GM18498 (cell line): ENCODE measurements around the gene DCST2.

ENCODE experiments used
- ATAC-seq: cut with Tn5 transposase; IDR thresholded peaks from one replicate; pipeline ENCODE4 v1.9.1; 2021; ENCODE audit warnings: mild to moderate bottlenecking, moderate library complexity; ENCODE audit not compliant: unreplicated experiment

The DCST2 gene

DNA sequence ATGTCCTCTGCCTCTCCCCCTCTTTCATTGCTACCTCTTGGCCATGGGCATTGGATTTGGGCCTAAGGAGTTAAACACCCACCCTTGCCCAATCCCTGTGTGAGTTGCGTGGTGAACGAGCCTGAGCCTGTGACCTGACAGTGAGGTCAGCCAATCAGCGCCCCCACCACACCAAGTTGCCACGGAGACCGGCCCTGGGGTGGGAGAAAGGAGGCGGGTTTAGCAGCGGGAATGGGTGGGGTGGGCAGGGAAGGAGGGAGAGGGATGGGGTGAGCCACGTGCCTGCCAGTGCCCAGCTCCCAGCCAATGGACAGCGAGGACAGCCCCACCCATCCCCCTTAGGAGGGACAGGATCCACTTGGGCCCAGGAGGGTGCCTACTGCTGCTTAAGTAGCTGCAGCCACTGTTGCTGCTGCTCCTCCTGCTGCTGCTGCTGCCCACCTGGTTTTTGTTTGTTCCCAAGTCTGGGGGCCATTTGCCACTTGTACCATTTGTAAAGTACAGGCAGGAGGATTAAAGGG is 21.5 kb downstream of the DCST2 start:
- no peak for ATAC-seq

DNA sequence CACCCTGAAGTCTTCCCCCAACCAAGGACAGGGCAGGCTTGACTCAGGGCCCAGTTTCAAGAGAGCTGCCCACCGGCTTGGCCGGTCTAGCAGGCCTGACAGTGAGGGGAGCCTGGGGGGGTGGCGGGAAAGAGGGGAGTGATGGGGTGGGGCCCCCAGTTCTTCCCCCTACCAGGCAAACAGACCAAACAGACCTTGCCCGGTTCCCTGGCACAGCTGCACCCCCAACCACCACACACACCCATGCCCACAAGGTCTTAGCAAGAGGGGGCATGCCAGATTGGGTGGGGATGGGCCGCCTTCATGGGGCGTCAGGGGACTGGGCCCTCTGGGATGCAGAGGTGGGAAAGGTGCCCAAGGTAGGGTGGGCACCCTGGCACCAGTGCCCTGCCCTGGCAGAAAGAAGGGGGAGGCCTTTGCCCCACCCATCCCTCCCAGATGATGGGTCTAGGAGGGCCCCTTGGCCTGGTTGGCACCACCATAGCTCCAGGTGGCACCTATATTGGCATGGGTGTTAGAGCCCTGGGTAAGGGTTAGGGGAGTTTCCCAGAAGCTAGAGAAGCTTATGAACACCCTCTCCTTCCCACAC is 22.1 kb downstream of the DCST2 start:
- ATAC-seq, result no peak

DNA sequence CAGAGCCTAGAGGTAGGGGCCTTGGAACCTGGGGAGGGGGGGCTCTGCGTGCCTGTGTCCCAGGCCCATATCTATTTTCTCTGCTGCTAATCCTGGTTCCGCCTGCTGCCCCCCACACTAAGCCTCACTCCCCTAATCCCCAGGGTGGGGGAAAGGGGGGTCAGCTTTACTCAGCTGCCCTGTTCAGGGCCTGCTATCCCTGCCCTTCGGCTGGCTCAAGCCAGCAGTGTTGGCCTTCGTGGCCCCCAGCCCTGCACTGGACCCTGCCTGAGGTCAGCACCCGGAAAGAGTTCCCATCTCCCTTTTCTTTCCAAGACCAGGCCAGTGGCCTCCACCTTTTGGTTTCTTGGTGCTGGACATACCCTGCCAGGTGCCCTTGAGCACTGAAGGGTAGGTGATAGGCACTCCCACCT is 22.6 kb downstream of the DCST2 start:
- no peak for ATAC-seq

DNA sequence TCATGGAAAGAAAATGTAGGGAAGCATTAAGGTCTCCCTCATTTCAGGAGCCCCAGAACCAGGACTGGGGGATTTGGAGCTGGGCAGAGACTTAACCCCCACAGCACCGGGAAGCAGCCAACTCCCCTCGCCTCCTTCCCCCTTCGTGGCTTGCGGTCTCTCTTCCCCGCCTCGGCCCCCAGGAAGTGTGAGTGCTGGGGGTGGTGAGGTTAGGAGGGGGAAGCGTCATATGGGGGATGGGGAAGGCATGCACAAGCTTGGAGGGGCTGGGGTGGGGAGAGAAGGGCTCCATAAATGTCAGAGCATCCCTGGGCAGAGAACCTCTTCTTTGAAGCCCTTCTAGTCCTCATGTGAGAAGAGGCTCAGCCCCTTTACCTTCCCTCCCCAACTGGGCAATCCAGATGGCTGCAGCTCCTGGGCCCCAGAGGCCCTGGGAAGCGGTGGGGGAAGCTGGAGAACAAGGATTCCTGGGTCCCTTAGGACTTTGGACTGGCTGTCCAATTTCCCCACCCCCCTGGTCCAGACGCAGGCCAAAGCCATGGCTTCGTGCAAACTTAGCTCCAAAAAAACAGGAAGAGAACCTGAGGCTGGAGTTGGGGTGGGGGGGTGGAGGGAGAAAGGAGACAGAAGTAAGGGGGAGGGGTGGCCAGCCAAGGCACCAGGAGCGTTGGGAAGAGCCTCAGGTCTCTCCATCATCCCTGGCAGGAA is 23.2 kb downstream of the DCST2 start:
- ATAC-seq, result no peak

DNA sequence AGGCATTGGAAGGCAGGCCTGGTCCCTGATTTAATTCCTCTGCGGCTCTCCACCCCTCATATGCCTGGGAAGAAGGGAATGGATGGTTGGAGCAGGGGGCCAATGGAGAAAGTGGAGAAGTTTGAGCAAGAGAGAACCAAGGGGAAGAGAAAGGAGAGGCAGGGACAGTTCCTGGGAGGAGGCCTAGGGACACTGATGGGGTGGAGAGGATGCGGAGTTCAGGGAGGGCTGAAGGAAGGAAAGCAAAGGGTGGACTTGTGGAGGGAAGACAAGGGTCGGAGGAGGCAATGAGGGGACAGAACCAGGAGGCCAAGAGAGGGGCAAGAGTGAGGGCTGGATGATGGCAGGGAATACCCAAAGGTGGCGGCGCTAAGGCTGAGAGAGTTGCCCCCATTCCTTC is 23.8 kb downstream of the DCST2 start:
- no peak for ATAC-seq

DNA sequence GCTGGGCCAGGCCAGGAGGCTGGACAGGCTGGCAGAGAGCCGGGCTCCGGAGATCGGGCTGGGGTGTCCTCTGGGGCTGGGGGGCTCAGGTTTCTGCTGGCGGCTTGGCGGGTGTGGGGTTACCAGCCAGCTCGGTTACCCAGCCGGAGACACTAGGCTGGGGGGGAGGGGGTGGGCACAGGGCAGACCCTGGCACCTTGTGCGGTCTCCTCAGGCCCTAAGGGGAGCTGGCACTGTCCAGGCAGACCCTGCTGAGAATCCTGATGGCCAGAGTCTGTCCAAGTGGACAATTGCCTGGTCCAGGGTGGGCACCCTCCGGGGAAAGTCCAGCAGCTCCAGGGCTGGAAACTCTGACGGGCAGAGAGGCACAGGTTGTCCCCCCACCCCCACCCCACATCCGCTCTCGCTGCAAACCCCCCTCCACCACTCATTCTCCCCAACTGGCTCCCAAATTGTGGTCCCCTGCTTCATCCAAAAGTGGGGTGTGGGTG is 24.3 kb downstream of the DCST2 start:
- no peak for ATAC-seq

DNA sequence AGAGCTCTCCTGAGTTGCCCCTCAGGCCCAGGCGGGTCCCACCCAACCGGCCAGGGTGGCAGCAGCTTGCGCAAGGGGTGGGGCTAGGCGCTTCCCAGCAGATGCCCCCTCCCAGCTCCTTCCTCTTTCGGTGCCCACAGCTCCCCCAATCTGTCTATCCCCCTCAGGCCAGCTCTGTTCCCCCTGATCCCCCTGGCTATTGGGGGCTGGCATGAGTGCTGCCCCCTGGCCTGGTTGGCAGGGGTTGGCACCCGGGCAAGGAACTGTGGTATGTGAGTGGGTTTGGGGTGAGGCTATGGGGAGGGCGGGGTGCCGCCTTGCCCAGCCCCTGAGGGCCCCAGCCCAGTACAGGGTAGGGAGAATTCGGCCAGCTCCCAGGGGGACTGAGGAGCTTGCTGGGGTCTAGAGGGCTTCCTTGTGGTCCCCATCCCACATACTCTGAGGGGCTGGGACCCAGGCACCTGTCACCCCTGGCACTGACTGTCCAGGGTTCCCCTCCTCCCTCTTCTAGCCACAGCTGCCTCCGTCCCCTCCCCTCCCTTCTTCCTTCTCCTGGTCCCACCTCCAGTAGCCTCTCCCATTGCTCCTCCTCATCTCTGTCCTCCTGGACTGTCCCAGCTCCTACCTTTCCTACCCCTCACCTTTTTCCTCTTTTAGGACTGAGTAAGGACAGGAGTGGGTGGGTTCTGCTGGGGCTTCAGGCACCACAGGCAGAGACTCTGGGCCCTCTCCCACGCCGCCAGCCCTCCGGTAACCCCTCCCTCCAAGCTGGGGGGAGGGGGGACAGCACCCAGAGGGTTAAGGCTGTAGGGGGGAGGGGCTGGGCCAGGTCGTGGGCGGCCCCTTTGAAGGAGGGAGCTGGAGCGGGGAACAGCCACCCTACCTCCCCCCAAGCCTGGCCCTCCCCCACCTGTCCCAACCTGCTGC is 25.3 kb downstream of the DCST2 start:
- ATAC-seq, result no peak

DNA sequence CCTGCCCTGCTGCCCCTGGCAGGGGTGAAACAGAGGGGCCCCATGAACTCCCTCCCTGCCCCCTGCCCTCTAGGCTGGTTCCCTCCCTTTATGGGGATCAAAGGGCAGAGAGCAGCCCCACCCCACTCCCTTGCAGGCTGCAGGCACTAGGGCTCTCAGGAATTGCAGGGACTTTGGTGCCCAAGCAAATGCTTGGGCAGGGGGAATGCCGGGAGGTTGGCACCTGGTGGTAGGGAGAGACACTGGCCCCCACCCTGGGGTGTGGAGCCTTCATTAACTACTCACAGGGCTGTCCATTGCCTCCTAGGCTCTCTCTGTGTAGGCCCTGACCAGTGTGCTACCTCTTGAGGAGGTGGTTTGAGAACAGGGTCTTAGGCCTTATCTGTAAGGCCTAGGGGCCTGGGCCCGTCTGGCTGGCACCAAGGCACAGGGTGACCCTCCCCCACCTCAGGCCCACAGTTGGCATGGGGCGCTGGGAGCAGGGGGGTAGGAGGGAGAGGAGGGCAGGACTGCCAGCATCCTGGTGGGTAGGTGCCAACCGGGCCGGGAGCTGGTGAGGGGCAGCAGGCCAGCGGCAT is 26.2 kb downstream of the DCST2 start:
- ATAC-seq, result no peak

DNA sequence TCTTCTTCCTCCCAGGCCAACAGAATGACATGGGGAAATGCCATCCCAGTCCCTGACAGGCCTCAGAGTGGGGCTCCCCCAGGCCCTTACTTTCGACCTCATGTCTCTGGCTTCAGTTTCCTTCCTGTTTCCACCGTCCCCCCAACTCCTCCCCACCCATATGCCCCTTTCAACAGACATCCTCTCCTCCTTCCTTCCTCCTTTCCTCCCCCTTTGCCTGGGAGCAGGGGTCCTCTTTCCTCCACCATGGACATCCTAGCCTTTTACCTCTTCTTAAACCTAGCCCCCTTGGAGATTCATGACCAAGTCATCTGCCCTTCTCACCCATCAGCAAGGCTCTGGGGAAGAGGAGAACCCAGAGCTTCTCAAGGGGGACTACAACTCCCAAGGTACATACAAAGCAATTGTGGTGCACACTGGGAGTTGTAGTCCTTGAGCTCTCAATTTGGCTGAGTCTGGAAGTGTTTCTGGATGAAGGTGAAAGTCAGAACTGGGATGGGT is 26.9 kb downstream of the DCST2 start:
- ATAC-seq, result no peak

DNA sequence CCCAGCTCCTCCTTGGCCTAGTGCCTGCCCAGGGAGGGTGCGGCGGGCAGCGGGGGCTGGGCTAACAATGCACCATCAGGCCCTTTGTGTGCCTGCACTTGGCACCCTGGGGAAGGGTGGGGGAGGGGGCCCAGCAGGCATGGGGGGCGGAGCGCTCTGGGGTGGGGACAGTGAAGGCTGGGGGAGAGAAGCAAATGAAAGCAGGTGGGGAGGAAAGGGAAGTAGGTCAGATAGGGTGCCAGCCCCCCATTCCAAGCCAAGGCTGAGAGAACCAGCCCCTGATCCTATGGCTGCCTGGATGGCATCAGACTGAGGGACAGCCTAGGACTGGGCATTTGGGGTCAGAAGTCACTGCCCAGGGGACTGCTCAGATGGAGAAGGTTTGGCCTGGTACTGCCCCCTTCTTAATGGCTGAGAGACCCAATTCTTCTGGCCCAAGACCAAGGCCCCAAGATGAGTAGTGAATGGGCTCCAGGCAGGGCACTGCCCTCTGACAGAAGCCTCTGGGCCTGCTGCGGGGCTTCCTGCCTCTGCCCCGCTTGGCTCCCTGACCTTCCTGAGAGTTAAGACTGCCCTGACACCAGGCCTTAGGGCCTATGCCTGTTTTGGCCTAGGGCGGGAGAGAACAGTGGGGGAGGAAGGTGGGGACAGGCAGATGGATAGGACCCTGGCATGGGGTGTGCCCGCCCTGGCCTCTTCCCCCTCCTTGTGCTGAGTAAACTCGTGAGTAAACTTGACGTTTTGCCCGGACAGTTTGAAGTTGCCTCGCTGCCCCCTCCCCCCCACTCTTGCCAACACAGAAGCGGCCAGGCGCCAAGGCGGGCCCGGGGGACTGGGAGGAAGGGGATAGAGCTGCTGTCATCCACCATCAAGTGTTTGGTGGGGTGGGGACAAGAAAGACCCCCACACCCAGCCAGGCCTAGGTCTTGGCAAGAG is 28.2 kb downstream of the DCST2 start:
- no peak for ATAC-seq

DNA sequence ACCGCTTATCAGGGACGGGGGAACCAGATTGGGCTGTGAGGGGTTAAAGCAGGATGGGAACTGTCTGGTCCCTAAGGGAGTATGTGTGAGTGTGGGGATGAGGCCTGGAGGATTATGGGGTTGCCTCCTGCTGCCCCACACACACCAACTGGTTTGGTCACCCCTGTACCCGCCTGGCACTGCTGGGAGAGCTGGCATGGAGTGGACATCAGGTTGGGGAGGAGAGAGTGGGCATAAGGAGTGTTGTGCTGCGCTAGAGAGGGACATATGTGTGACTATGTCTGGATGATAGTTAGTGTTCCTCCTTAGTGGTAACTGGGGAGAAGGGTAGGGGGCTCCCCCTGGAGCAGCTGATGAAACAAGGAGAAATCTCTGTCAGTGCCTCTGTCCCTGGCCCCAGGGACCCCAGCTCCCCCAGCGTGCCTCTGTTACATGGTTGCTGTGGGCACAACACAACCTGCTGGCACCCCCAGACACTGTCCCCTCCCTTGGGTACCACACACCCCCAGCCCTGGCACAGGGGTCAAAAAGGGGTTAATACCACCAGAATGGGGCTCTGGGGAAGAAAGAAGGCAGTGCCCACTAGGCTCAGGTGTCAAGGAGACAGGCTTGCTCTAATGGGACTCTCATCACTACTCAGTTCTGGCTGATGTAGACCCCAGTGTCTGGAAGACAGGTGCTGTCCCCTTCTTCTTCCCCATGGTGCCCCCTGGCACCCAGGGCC is 29.1 kb downstream of the DCST2 start:
- no peak for ATAC-seq

DNA sequence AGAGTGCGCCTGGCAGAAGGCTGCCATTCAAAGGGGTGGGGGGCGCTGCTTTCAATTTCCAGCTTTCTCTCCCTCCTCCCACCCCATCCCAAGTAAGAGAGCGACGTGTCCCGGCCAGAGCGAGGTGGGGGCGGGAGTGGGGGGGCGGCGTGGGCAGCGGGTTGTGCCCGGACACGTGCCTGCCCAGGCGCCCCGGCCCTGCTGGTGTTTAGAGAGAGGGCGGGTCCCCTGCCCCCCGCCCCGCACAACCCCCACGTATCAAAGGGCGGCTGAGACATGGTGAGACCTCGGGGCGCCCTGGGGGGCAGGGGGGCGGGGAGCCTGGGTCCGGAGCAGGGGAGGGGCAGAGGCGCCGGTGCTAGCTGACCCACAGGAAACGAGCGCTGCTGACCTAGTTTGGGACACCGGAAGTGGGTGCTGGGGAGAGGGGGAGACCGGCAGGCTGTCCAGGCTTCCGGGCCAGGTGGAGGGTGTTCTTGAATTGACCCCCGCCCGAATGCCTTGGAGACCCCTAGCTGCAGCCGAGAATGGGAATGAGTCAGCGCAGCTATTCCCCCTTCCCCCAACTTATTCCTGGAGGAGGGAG is 29.7 kb downstream of the DCST2 start:
- no peak for ATAC-seq

DNA sequence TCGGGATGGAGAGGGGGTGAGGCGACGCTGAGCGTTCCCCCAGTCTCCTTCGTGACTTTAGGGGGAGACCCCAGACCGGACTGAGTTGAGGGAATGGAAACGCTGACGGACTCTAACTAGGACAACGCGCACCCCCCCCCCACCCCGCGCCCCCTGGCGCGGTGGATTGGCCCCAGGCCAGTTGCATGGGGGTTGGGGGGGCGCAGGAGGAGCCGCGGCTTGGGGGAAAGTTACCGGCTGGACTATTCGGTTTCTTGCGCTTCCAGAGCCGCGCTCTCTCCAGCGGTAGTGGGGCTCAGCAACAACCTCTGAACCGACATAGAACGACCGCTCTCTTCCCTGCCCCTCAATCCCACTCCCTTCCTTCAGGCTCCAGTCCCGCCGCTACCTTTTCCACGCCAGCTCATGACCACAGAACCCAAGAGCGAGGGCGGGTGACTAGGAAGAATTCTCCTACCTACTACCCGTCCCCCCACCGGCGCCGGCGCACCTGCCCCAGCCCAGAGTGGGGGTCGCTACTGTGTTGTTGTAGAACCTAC is 30.3 kb downstream of the DCST2 start:
- no peak for ATAC-seq

DNA sequence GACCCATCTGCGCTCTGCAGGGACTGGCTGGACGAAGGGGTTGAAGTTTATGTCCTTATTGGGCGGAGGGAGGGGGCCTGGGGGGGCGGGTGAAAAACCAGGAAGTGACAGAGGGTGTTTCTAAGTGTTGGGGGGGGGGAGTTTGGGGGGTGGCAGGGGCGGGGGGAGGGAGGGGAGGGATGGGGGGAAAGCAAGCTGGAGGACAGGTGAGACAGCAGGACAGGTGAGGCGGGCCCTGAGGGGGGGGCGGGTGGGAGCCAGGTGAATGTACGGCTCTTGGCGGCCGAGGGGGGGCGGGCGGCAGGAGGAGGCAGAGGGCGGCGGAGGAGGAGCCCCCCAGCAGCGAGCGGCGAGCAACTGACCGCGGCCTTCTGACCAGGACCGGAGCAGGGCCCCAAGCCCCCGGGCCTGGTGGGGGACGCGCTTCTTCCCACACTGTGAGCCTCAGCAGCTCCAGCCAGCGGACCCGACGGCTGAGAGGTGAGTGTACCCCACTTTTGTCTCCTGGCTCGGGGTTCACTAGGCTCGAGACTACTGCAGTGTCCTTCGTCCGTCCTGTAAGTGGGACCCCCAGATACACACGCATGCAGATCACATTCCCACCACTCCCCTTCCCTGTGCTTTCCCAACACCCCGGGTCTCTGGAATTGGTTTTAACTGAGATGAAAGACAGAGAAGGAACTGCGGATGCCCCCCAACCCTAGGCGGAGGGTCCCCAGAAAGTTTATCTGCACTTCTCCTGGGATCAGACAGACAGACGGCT is 30.9 kb downstream of the DCST2 start, which contains the start of gene ZBTB7B:
ZBTB7B (plus strand) TSS at position 339 of the 763 bp plus-strand sequence. CDS start 11,859 bp downstream, outside the sequence.
- ATAC-seq, result no peak

DNA sequence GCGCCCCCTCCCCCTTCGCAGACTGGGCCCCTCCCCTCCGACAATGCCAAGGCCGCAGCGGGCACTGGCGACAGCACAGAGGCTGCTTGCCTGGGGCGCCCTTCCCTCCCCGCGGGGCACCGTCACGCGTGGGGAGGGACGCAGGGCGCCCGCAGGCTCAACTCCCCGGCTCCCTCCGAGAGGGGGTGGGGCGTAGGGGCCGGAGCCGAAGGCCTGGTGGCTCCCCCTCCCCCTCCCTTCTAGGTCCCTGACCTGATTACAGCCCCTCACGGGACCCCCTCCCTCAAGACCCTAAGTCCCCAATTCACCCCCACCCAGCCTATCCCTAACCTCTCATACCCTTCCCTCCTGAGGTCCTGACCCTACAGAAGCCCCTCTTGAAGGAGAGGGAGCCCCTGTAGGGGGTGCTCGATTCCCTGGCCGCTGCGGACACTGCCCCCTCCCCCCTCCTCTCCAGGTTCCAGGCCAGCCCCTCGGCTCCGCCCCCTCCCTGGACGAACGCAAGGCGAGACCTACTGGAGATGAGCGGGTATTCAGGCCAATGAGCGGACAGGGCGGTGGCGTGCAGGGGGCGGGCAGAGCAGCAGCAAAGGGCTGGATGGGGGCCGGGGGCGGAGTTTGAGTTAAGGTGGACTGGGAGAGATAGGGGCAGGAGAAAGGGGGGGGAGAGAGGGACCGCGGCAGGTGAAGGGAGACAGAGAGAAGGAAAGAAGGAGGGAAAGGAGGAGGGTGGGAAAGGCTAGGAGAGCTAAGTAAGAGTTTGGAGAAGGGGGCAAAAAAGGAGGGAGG is 31.7 kb downstream of the DCST2 start:
- ATAC-seq, result peak; percentile 64

DNA sequence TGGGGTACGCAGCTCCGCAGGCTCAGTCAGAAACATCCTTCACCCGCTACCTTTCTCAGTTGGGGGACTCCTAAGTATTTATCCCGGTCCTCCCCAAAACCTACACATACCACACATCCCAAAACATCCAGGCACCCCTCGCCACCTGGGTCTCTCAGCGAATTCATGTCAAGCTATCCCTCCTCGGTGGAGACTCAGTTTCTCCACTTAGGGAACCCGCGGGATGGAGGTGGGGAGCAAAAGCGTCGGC is 32.2 kb downstream of the DCST2 start:
- ATAC-seq, result no peak
